ENCODE measurements around the gene RNF167.
A peak's percentile ranks its signal among the peaks of the same experiment; 100 is the strongest.

RNF167 gene

GRCh38 chr17:4978726-4979125, 38.7 kb downstream of the RNF167 start:
- DNase-seq (ENCODE audit: low read depth), result no peak

GRCh38 chr17:4980644-4981216, 40.7 kb downstream of the RNF167 start:
- DNase-seq (ENCODE audit: low read depth), result peak; percentile 39

GRCh38 chr17:4982305-4982704, 42.2 kb downstream of the RNF167 start:
- no peak for DNase-seq (ENCODE audit: low read depth)

- no peak for DNase-seq (ENCODE audit: low read depth)
Measured at GRCh38 chr17:4986403-4986802, 46.3 kb downstream of the RNF167 start.

- DNase-seq (ENCODE audit: low read depth), result peak; percentile 84
Measured at GRCh38 chr17:4986951-4987766, 47.1 kb downstream of the RNF167 start, which contains the start of gene CAMTA2. Gene CAMTA2 (minus strand): TSS chr17:4987675. CDS start chr17:4986222, 1,453 bp downstream.

GRCh38 chr17:4987767-4988567, 47.9 kb downstream of the RNF167 start:
- no peak for DNase-seq (ENCODE audit: low read depth)

GRCh38 chr17:4994081-4994595, 54.1 kb downstream of the RNF167 start:
- DNase-seq (ENCODE audit: low read depth), result no peak
